ENCODE results near the gene UNC119B. TPM values are rescaled to one million over a fixed set of nuclear protein-coding genes. Genes with fewer than 3 reads are reported as not detected.

The UNC119B gene
- total and polyA plus RNA-seq, 4 donors = 3.8 to 24.8 (median 11.8) TPM

DNA sequence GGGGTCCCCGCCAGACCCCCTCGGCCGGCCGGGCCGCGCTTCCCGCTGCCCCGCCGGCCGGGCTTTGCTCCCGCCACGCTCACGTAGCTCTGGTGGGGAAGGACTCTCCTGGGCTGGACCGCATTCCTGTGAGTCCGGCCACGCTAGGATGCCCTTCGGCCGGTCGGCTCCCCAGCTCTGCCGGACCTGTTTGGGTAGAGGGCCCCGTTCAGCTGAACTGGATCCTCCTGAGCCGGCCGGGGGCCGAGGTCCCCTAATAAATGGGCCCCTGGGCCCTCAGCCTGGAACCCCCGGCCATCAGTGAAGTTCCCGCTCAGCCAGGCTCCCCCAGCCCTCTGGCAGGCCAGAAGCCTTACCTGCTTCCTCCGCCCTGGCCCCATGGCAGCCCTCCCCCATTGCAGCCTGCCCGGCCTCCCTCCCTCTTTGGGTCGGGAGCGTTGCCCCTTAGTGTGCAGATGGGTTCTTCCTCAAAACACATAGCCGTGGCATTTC is 593 bp downstream of the UNC119B start:
- Histone ChIP-seq H3K27me3 (ENCODE audit: control insufficient read depth in 4 of 4, insufficient read depth in 4 of 4, low read length in 3 of 4) (no peaks in the 10 kb centered on the region), H3K27ac (ENCODE audit: low read depth in 1 of 2, low read length in 2 of 2) (peak overlapping the region; percentile 81 to 83), H3K9me3 (ENCODE audit: control insufficient read depth in 4 of 4, low read length in 3 of 4) (no peaks in the 10 kb centered on the region), H3K4me1 (ENCODE audit: control insufficient read depth in 4 of 4, insufficient read depth in 4 of 4, low read length in 3 of 4) (peaks cover 2 to 19% (median 14%) of the 10 kb centered on the region in 4 donors), H3K36me3 (ENCODE audit: control insufficient read depth in 4 of 4, insufficient read depth in 3 of 4, low read depth in 1 of 4, low read length in 3 of 4) (peaks cover 6 to 12% (median 7%) of the 10 kb centered on the region in 4 donors), H3K4me3 (ENCODE audit: low read depth in 1 of 3, low read length in 3 of 3) (peak overlapping the region; percentile 70 to 94 (median 91)), H3K9ac (ENCODE audit: low read depth in 1 of 2, low read length in 2 of 2) (peak overlapping the region; percentile 38 to 72)
- TF ChIP-seq RAD21 (IDR thresholded peaks at IDR 0.05) = no peak
- TF ChIP-seq HNF4G (IDR thresholded peaks at IDR 0.05) = no peak
- no peak for TF ChIP-seq EGR1 (IDR thresholded peaks at IDR 0.05; ENCODE audit: low read depth in 2 of 2)
- TF ChIP-seq JUND (IDR thresholded peaks at IDR 0.05) = no peak
- TF ChIP-seq, protein P1, sequence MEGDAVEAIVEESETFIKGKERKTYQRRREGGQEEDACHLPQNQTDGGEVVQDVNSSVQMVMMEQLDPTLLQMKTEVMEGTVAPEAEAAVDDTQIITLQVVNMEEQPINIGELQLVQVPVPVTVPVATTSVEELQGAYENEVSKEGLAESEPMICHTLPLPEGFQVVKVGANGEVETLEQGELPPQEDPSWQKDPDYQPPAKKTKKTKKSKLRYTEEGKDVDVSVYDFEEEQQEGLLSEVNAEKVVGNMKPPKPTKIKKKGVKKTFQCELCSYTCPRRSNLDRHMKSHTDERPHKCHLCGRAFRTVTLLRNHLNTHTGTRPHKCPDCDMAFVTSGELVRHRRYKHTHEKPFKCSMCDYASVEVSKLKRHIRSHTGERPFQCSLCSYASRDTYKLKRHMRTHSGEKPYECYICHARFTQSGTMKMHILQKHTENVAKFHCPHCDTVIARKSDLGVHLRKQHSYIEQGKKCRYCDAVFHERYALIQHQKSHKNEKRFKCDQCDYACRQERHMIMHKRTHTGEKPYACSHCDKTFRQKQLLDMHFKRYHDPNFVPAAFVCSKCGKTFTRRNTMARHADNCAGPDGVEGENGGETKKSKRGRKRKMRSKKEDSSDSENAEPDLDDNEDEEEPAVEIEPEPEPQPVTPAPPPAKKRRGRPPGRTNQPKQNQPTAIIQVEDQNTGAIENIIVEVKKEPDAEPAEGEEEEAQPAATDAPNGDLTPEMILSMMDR (IDR thresholded peaks at IDR 0.05; ENCODE audit: low read depth, low read length, missing input control) = no peak
- TF ChIP-seq GABPA (IDR thresholded peaks at IDR 0.05 in 1 of 2, conservative IDR thresholded peaks at IDR 0.05 in 1 of 2) = no peak
- TF ChIP-seq YY1 (IDR thresholded peaks at IDR 0.05) = no peak
- TF ChIP-seq, protein P2, sequence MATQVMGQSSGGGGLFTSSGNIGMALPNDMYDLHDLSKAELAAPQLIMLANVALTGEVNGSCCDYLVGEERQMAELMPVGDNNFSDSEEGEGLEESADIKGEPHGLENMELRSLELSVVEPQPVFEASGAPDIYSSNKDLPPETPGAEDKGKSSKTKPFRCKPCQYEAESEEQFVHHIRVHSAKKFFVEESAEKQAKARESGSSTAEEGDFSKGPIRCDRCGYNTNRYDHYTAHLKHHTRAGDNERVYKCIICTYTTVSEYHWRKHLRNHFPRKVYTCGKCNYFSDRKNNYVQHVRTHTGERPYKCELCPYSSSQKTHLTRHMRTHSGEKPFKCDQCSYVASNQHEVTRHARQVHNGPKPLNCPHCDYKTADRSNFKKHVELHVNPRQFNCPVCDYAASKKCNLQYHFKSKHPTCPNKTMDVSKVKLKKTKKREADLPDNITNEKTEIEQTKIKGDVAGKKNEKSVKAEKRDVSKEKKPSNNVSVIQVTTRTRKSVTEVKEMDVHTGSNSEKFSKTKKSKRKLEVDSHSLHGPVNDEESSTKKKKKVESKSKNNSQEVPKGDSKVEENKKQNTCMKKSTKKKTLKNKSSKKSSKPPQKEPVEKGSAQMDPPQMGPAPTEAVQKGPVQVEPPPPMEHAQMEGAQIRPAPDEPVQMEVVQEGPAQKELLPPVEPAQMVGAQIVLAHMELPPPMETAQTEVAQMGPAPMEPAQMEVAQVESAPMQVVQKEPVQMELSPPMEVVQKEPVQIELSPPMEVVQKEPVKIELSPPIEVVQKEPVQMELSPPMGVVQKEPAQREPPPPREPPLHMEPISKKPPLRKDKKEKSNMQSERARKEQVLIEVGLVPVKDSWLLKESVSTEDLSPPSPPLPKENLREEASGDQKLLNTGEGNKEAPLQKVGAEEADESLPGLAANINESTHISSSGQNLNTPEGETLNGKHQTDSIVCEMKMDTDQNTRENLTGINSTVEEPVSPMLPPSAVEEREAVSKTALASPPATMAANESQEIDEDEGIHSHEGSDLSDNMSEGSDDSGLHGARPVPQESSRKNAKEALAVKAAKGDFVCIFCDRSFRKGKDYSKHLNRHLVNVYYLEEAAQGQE (IDR thresholded peaks at IDR 0.05) = no peak
- TF ChIP-seq, protein P3, sequence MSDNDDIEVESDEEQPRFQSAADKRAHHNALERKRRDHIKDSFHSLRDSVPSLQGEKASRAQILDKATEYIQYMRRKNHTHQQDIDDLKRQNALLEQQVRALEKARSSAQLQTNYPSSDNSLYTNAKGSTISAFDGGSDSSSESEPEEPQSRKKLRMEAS (IDR thresholded peaks at IDR 0.05) = no peak
- DNase-seq (ENCODE audit: low spot score) = no peak
- WGBS = under 1% methylated on average over 31 of the region's 31 CpGs

DNA sequence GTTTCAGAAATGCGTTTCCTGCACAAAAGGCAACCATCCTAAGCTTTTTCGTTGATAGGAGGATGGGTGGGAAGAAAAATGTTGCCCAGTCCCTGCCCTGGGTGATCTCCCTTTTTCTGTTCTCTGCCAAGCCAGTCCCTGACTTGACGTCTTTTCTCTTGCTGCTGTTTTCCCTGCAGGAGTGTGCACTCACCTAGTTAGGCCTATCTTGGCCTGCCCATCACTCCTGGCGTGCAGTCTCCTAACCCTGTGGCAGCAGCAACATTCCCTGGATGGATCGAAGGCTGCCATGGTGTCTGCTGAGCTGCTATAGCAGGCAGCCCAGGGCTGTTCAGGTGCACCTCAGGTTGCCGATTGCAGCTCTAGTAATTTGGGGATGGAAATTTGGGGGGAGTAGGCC is 1.2 kb downstream of the UNC119B start:
- 46% methylated on average over 6 of the region's 6 CpGs for WGBS
- peak overlapping the region; percentile 70 to 94 (median 91) for H3K4me3 ChIP-seq (ENCODE audit: low read depth in 1 of 3, low read length in 3 of 3)
- no peak for DNase-seq (ENCODE audit: low spot score)
- no peaks in the 10 kb centered on the region for H3K27me3 ChIP-seq (ENCODE audit: control insufficient read depth in 4 of 4, insufficient read depth in 4 of 4, low read length in 3 of 4)
- peak overlapping the region; percentile 38 to 72 for H3K9ac ChIP-seq (ENCODE audit: low read depth in 1 of 2, low read length in 2 of 2)
- TF ChIP-seq JUND (IDR thresholded peaks at IDR 0.05) = no peak
- no peak for TF ChIP-seq RXRA (IDR thresholded peaks at IDR 0.05)
- no peak for TF ChIP-seq FOXA2 (IDR thresholded peaks at IDR 0.05)
- TF ChIP-seq TAF1 (conservative IDR thresholded peaks at IDR 0.05) = no peak
- no peak overlapping the region for H3K27ac ChIP-seq (ENCODE audit: low read depth in 1 of 2, low read length in 2 of 2)
- H3K36me3 ChIP-seq (ENCODE audit: control insufficient read depth in 4 of 4, insufficient read depth in 3 of 4, low read depth in 1 of 4, low read length in 3 of 4) = peaks cover 6 to 16% (median 10%) of the 10 kb centered on the region in 4 donors
- no peaks in the 10 kb centered on the region for H3K9me3 ChIP-seq (ENCODE audit: control insufficient read depth in 4 of 4, low read length in 3 of 4)
- H3K4me1 ChIP-seq (ENCODE audit: control insufficient read depth in 4 of 4, insufficient read depth in 4 of 4, low read length in 3 of 4) = peaks cover 2 to 19% (median 14%) of the 10 kb centered on the region in 4 donors

DNA sequence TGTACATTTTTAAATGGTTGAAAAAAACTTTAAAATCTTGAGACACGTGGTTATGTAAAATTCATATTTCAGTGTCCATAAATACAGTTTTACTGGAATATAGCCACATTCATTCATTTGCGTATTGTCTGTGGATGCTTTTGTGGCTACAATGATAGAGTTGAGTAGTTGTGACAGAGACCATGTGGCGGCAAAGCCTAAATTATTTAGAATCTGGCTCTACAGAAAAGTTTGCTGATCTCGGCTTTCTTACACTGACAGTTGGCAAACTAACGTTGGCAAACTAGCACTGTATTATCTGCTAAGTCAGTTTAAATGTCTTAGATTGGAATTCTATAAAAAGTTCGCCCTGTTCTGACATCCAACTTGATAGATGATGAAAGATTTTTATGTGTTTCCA is 2.4 kb downstream of the UNC119B start:
- DNase-seq (ENCODE audit: low spot score) = no peak
- 77% methylated on average over 6 of the region's 6 CpGs for WGBS
- Histone ChIP-seq H3K27me3 (ENCODE audit: control insufficient read depth in 4 of 4, insufficient read depth in 4 of 4, low read length in 3 of 4) (no peaks in the 10 kb centered on the region), H3K9ac (ENCODE audit: low read depth in 1 of 2, low read length in 2 of 2) (no peak overlapping the region), H3K4me1 (ENCODE audit: control insufficient read depth in 4 of 4, insufficient read depth in 4 of 4, low read length in 3 of 4) (peaks cover 2 to 19% (median 14%) of the 10 kb centered on the region in 4 donors), H3K4me3 (ENCODE audit: low read depth in 1 of 3, low read length in 3 of 3) (no peak overlapping the region), H3K9me3 (ENCODE audit: control insufficient read depth in 4 of 4, low read length in 3 of 4) (no peaks in the 10 kb centered on the region), H3K27ac (ENCODE audit: low read depth in 1 of 2, low read length in 2 of 2) (no peak overlapping the region), H3K36me3 (ENCODE audit: control insufficient read depth in 4 of 4, insufficient read depth in 3 of 4, low read depth in 1 of 4, low read length in 3 of 4) (peaks cover 9 to 24% (median 18%) of the 10 kb centered on the region in 4 donors)
- no peak for TF ChIP-seq GABPA (IDR thresholded peaks at IDR 0.05 in 1 of 2, conservative IDR thresholded peaks at IDR 0.05 in 1 of 2)
- TF ChIP-seq, protein P4, sequence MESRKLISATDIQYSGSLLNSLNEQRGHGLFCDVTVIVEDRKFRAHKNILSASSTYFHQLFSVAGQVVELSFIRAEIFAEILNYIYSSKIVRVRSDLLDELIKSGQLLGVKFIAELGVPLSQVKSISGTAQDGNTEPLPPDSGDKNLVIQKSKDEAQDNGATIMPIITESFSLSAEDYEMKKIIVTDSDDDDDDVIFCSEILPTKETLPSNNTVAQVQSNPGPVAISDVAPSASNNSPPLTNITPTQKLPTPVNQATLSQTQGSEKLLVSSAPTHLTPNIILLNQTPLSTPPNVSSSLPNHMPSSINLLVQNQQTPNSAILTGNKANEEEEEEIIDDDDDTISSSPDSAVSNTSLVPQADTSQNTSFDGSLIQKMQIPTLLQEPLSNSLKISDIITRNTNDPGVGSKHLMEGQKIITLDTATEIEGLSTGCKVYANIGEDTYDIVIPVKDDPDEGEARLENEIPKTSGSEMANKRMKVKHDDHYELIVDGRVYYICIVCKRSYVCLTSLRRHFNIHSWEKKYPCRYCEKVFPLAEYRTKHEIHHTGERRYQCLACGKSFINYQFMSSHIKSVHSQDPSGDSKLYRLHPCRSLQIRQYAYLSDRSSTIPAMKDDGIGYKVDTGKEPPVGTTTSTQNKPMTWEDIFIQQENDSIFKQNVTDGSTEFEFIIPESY (IDR thresholded peaks at IDR 0.05) = no peak
- no peak for TF ChIP-seq RXRA (IDR thresholded peaks at IDR 0.05)
- TF ChIP-seq RAD21 (IDR thresholded peaks at IDR 0.05) = no peak
- no peak for TF ChIP-seq HNF4A (conservative IDR thresholded peaks at IDR 0.05)
- TF ChIP-seq FOXA1 (IDR thresholded peaks at IDR 0.05) = no peak
- TF ChIP-seq, protein P5, sequence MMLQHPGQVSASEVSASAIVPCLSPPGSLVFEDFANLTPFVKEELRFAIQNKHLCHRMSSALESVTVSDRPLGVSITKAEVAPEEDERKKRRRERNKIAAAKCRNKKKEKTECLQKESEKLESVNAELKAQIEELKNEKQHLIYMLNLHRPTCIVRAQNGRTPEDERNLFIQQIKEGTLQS (IDR thresholded peaks at IDR 0.05) = no peak
- no peak for TF ChIP-seq EGR1 (IDR thresholded peaks at IDR 0.05; ENCODE audit: low read depth in 2 of 2)
- no peak for TF ChIP-seq FOXA2 (IDR thresholded peaks at IDR 0.05)
- no peak for TF ChIP-seq TAF1 (conservative IDR thresholded peaks at IDR 0.05)
- no peak for TF ChIP-seq NR2F2 (IDR thresholded peaks at IDR 0.05)
- TF ChIP-seq, protein P3 (IDR thresholded peaks at IDR 0.05) = no peak
- TF ChIP-seq JUND (IDR thresholded peaks at IDR 0.05) = no peak
- TF ChIP-seq YY1 (IDR thresholded peaks at IDR 0.05) = no peak

All from liver (tissue), 9 donors.